Glomerular visceral epithelial cell (primary cell): ENCODE results near the gene RPA1.
"Not testable (repeated sequence)": the region's sequence is repeated elsewhere in the genome, so short reads cannot be mapped to it uniquely, and the experiment has no call there.

Experiments
- DNase-seq: peaks from one replicate; pipeline ENCODE4 v3.0.0-alpha.2; 2016; ENCODE audit errors: extremely low spot score

RPA1 gene

GRCh38 chr17:1829592-1830257 is at the start of gene RPA1, which contains the start of gene SMYD4:
TSS of gene RPA1 (plus strand) at chr17:1830005. CDS start at chr17:1830094, 89 bp downstream.
TSS of gene SMYD4 (minus strand) at chr17:1829902. CDS start at chr17:1827994, 1,908 bp downstream.
- DNase-seq: peak; percentile 90

- no peak for DNase-seq
These were observed 47.6 kb upstream of the RPA1 start for GRCh38 chr17:1782171-1782567.

GRCh38 chr17:1783271-1783670 is 46.5 kb upstream of the RPA1 start:
- no peak for DNase-seq

GRCh38 chr17:1783834-1784611 is 45.8 kb upstream of the RPA1 start:
- DNase-seq: peak; percentile 64

GRCh38 chr17:1785930-1786329 is 43.9 kb upstream of the RPA1 start:
- DNase-seq: no peak

GRCh38 chr17:1786708-1787107 is 43.1 kb upstream of the RPA1 start:
- DNase-seq: no peak

- peak; percentile 91 for DNase-seq
These were observed 42.4 kb upstream of the RPA1 start for GRCh38 chr17:1787301-1787902.

GRCh38 chr17:1789936-1790335 is 39.9 kb upstream of the RPA1 start:
- DNase-seq: peak; percentile 36

- no peak for DNase-seq
These were observed 37.0 kb upstream of the RPA1 start for GRCh38 chr17:1792495-1793446.

GRCh38 chr17:1793447-1793806 is 36.4 kb upstream of the RPA1 start:
- no peak for DNase-seq

GRCh38 chr17:1796800-1797199 is 33.0 kb upstream of the RPA1 start:
- DNase-seq: no peak

GRCh38 chr17:1797323-1797722 is 32.5 kb upstream of the RPA1 start:
- no peak for DNase-seq

- DNase-seq: not testable (repeated sequence)
These were observed 32.0 kb upstream of the RPA1 start for GRCh38 chr17:1797846-1798245.

- no peak for DNase-seq
These were observed 29.6 kb upstream of the RPA1 start for GRCh38 chr17:1800240-1800639.

- DNase-seq: no peak
These were observed 29.1 kb upstream of the RPA1 start for GRCh38 chr17:1800712-1801111.

- DNase-seq: no peak
These were observed 27.4 kb upstream of the RPA1 start for GRCh38 chr17:1802429-1802828.

GRCh38 chr17:1803280-1803679 is 26.5 kb upstream of the RPA1 start:
- DNase-seq: no peak

GRCh38 chr17:1807890-1808289 is 21.9 kb upstream of the RPA1 start:
- DNase-seq: no peak

- DNase-seq: no peak
These were observed 21.2 kb upstream of the RPA1 start for GRCh38 chr17:1808644-1809043.

- not testable (repeated sequence) for DNase-seq
These were observed 20.0 kb upstream of the RPA1 start for GRCh38 chr17:1809815-1810214.

GRCh38 chr17:1810450-1811103 is 19.2 kb upstream of the RPA1 start:
- no peak for DNase-seq
